A549 treated with CORT108297 at 1 μM for 4 hours (cell line): ENCODE data around the gene TGM4. TPM values are rescaled to one million over a fixed set of nuclear protein-coding genes. Genes with fewer than 3 reads are reported as not detected.

Source experiments
- total RNA-seq: library from RNA; stranded (reverse); fragments of 200-300 nt; extraction: Qiagen RNA extraction; gene quantifications from 5 replicates; pipeline ENCODE4 v1.2.3, GENCODE V29; 2022

TGM4 gene
- total RNA-seq: 0.03 to 0.10 TPM (median 0.04 TPM) in 5 replicates

GRCh38 chr3:44874308-44874707 lies at the start of gene TGM4:
Gene TGM4, plus strand, starts transcription at chr3:44874608. Its CDS starts 71 bp downstream, at chr3:44874679.

GRCh38 chr3:44861412-44862225 lies 12.8 kb upstream of the TGM4 start, which contains the start of gene TMEM42:
Gene TMEM42, plus strand, starts transcription at chr3:44861912. Its CDS starts 13 bp downstream, at chr3:44861925.

Other genes starting within 250 kb of the TGM4 start
- 1.2 to 2.0 TPM (median 1.8 TPM) in 5 replicates for gene ZNF197, start 249.6 kb upstream of the TGM4 start, total RNA-seq
- 4.5 to 6.0 TPM (median 5.4 TPM) in 5 replicates for gene ZNF35, start 225.9 kb upstream of the TGM4 start, total RNA-seq
- 1.2 to 2.2 TPM (median 1.5 TPM) in 5 replicates for gene ZNF502, start 161.9 kb upstream of the TGM4 start, total RNA-seq
- not detected in 5 replicates for gene ZNF501, start 145.0 kb upstream of the TGM4 start, total RNA-seq
- 11.1 to 15.6 TPM (median 14.7 TPM) in 5 replicates for gene KIAA1143, start 113.0 kb upstream of the TGM4 start, total RNA-seq
- gene KIF15, start 112.8 kb upstream of the TGM4 start, total RNA-seq: 7.3 to 13.8 TPM (median 8.1 TPM) in 5 replicates
- 6.7 to 11.9 TPM (median 10.4 TPM) in 5 replicates for gene TMEM42, start 12.7 kb upstream of the TGM4 start, total RNA-seq
- 37.8 to 40.0 TPM (median 39.3 TPM) in 5 replicates for gene ZDHHC3, start 101.6 kb downstream of the TGM4 start, total RNA-seq
- 44.5 to 54.2 TPM (median 47.4 TPM) in 5 replicates for gene EXOSC7, start 101.6 kb downstream of the TGM4 start, total RNA-seq
- gene CLEC3B, start 151.7 kb downstream of the TGM4 start, total RNA-seq: not detected in 5 replicates